Anterior cingulate cortex (tissue), 58 donors: ENCODE results near the gene CBFA2T2.
"Not testable (repeated sequence)": the region's sequence is repeated elsewhere in the genome, so short reads cannot be mapped to it uniquely, and the experiment has no call there.

ENCODE experiments used
- DNase-seq, 58 donors: peaks; one replicate each; lab custom pipeline; 2025; lab: John Stamatoyannopoulos, UW

Gene CBFA2T2

GRCh38 chr20:33646959-33647602, 157.2 kb downstream of the CBFA2T2 start:
- DNase-seq = not testable (repeated sequence)

GRCh38 chr20:33647603-33648395, 157.9 kb downstream of the CBFA2T2 start:
- DNase-seq = no peak

GRCh38 chr20:33648396-33649004, 158.6 kb downstream of the CBFA2T2 start:
- no peak for DNase-seq

DNA sequence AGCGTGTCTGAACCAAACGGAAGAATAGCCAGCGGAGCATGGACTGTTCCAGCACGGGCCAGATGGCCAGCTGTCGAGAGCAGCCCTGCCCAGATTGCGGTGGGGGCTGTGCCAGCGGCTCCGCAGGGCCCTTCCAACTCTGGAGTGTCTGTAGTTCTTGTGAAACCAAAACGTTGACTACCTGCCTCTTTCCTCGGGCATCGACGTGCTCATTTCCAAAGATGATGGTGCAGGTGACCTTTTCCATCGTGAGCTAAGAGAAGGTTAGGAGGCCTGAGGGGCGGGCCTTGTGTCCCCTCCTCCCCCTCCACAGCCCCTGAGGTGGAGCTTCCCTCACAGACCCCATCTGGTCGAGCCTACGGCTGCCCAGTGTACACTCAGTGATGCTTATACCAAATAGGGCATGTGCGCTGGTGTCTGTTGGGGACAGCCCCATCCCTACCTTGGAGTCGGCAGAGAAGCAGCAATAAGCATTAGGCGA, 159.3 kb downstream of the CBFA2T2 start:
- peak in 25 of 58 donors; percentile 21 to 64 (median 43) for DNase-seq

GRCh38 chr20:33650111-33650752, 160.3 kb downstream of the CBFA2T2 start:
- DNase-seq = no peak

- DNase-seq = no peak
Measured at GRCh38 chr20:33650753-33651561, 161.1 kb downstream of the CBFA2T2 start.

DNA sequence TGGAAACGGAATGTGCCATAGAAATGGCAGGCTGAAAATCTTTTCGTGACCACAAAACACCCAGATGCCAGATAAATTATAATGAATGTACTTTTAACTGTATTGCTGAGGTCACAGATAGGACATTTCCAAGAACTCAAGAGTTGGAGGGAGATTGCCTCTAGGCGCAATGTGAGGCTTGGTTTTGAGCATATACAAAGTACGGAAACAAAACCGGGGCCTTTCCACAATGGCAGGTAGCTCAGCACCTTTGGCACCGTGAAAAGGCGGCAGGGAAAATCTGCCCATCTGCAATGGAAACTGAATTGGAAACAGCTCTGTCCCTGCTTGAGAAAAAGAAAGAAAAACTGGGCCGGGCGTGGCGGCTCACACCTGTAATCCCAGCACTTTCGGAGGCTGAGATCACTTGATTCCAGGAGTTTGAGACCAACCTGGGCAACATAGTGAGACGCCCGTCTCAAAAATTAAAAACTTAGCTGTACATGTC, 161.7 kb downstream of the CBFA2T2 start:
- no peak for DNase-seq

DNA sequence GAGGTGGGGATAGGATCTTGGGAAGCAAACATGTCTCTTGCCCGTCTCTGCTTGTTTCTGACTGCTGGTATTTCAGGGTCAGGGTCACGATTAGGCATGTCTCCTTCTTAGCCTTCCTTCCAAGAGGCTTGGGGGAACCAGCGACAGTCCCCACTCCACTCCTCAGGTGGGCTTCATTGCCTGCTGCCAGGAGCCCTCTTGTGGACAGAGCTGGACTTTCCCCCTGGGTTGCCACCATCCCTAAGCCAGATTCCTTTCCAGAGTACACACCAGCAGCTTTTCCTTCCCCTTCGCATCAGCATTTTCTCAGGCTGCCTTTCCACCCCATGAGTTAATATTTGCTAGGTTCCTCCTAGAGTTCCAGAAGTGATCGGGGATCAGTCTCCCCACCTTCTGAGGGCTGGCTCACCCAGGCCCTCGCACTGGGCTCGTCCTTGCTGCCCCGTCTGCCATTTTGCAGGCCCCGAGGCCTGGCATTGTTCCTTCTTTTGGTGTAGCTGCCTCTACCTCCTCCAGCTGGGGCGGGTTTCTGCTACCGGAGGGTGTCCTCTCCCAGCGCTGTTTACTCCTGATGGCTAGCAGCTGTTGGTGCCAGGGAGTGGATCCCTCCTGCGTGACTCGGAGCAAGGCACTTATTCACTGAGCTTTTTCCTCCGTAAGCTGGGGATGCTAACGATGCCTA, 163.5 kb downstream of the CBFA2T2 start:
- DNase-seq = peak in 49 of 58 donors; percentile 22 to 72 (median 48)

GRCh38 chr20:33653900-33654596, 164.2 kb downstream of the CBFA2T2 start:
- DNase-seq = peak in 4 of 58 donors; percentile 13 to 31 (median 19)

- DNase-seq = no peak
Measured at GRCh38 chr20:33654680-33655161, 164.8 kb downstream of the CBFA2T2 start.

GRCh38 chr20:33655164-33655563, 165.3 kb downstream of the CBFA2T2 start:
- DNase-seq = no peak

GRCh38 chr20:33656010-33656782, 166.3 kb downstream of the CBFA2T2 start:
- DNase-seq = no peak

DNA sequence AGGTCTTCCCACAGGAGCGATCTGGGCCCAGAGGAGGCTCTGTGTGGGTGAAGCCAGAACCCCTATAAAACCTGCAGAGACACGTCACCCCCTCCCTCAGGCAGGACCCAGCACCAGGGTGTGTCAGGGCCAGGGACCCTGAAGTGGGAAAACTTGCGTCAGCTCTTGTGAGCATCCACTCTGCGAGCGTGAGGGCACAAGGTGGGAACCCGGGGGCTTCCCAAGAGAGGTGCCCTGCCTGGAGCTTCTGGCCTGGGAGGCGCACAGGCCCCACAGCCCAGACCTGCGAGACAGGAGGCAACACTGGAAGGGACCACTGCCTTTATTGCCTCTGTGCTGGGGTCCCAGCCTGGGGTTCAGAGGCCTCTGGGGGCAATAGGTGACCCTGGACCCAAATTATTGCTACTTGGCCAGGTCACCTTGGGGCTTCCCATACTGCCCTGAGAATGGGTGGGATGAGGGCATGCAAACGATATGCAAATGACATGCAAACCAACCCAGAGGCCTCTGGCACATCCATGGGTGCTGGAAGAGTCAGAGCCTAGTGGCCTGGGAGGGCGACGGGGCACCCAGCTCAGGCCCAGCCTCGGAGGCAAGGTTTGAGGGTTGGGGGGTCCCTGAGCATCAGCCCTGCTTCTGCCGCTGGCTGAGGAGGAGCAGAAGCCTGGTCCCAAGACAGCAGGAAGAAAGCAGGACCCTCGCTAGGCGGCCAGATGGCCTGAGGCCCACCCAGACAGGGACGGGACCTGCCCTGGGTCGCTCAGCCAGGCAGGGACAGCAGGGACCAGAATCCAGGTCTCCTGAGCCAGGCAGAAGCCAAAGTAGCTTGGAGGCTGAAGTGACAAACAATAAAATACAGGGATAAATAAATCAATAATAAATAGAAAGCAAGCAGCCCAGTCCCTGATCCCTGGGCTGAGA, 167.1 kb downstream of the CBFA2T2 start:
- DNase-seq = no peak

GRCh38 chr20:33657704-33658095, 167.8 kb downstream of the CBFA2T2 start:
- no peak for DNase-seq

DNA sequence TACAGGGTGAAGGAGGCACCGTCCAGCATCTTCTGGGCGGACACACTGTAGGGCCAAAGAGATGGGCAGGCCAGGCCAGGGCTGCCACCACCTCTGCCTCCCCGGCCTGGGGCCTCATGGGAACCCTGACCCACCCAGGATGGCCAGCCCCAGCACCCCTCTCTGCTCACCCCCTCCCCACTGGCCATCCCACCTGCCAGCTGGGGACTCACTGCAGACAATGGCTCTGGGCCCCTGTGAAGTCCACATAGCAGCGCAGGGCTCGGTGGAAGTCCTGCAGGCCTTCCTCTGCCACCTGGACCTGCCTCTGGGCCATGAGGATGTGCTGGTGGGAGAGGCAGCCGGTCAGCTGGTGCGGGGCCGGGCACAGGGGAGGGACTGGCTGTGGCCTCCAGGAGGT, 168.6 kb downstream of the CBFA2T2 start:
- no peak for DNase-seq

- no peak for DNase-seq
Measured at GRCh38 chr20:33658929-33659328, 169.0 kb downstream of the CBFA2T2 start.
